ENCODE results near the gene ATP10D. TPM values are rescaled to one million over a fixed set of nuclear protein-coding genes. Genes with fewer than 3 reads are reported as not detected.

ATP10D gene
- total and polyA plus RNA-seq, 2 donors (not counting 1 experiment from before 2014, with no cell fraction given) = 16.1 to 36.2 TPM

GRCh38 chr4:47505666-47506065 lies 20.6 kb downstream of the ATP10D start:
- H3K27me3 ChIP-seq (replicated peaks in 1 of 4; ENCODE audit: control extremely low read depth in 1 of 4, control insufficient read depth in 3 of 4, insufficient read depth in 4 of 4, low read length in 3 of 4) = no peaks in the 10 kb centered on the region
- Mint-ChIP-seq H3K9me3 (ENCODE audit: insufficient read depth) (no peaks in the 10 kb centered on the region), H3K4me1 (peaks cover 58% of the 10 kb centered on the region), H3K27ac (no peak overlapping the region), H3K4me3 (no peak overlapping the region), H3K27me3 (no peaks in the 10 kb centered on the region)
- no peak overlapping the region for H3K4me2 ChIP-seq (replicated peaks; ENCODE audit: low read depth, low read length, poor library complexity, severe bottlenecking)
- no peak for TF ChIP-seq CTCF (IDR thresholded peaks at IDR 0.05)
- no peak for TF ChIP-seq EZH2 (IDR thresholded peaks at IDR 0.05; ENCODE audit: borderline replicate concordance, insufficient read depth, low read depth, low read length, poor library complexity, severe bottlenecking)
- H3K36me3 ChIP-seq (replicated peaks in 1 of 2; ENCODE audit: control extremely low read depth in 1 of 2, control insufficient read depth in 1 of 2, extremely low read depth in 1 of 2, insufficient read depth in 2 of 2, low read length in 1 of 2) = peaks cover 0 to 3% of the 10 kb centered on the region in 2 experiments
- ATAC-seq (ENCODE audit: low read depth) = no peak
- WGBS (ENCODE audit: insufficient coverage) = no CpG with 5 or more reads among the region's 3 CpGs
- H3K79me2 ChIP-seq (ENCODE audit: control insufficient read depth, insufficient read depth, low read length) = peaks cover 83% of the 10 kb centered on the region
- no peak overlapping the region for H2AFZ ChIP-seq (ENCODE audit: insufficient read depth, low read depth, low read length, poor library complexity, severe bottlenecking)
- no peak overlapping the region for H3K9ac ChIP-seq (ENCODE audit: low read length)
- ChIA-PET POLR2A (no interaction called here), CTCF (interaction anchor here (1.2 kb wide), 1 partner anchor 42 kb away, joined by 3 read pairs; the partner anchor contains the start of gene COMMD8)
- H3K4me3 ChIP-seq (ENCODE audit: control extremely low read depth in 1 of 5, extremely low read depth in 1 of 5, insufficient read depth in 1 of 5, low read depth in 2 of 5, low read length in 4 of 5) = no peak overlapping the region
- H3K4me1 ChIP-seq (ENCODE audit: control insufficient read depth in 2 of 2, insufficient read depth in 2 of 2, low read length in 2 of 2) = peaks cover 35 to 61% of the 10 kb centered on the region in 2 donors
- no peaks in the 10 kb centered on the region for H4K20me1 ChIP-seq (ENCODE audit: control insufficient read depth, insufficient read depth, low read length, poor library complexity, severe bottlenecking)
- intact Hi-C loops (cut with micrococcal nuclease) = no loop called here
- peaks cover 0 to 11% (median 0%) of the 10 kb centered on the region in 3 donors for H3K9me3 ChIP-seq (ENCODE audit: control extremely low read depth in 1 of 3, control insufficient read depth in 2 of 3, insufficient read depth in 1 of 3, low read length in 2 of 3)
- H3K27ac ChIP-seq (ENCODE audit: low read length in 2 of 2) = peak overlapping the region in 1 of 2 donors; percentile 30
- no peak for DNase-seq

GRCh38 chr4:47510506-47511143 lies 25.6 kb downstream of the ATP10D start:
- Histone ChIP-seq H4K20me1 (ENCODE audit: control insufficient read depth, insufficient read depth, low read length, poor library complexity, severe bottlenecking) (no peaks in the 10 kb centered on the region), H3K4me1 (ENCODE audit: control insufficient read depth in 2 of 2, insufficient read depth in 2 of 2, low read length in 2 of 2) (peaks cover 40 to 63% of the 10 kb centered on the region in 2 donors), H3K9me3 (ENCODE audit: control extremely low read depth in 1 of 3, control insufficient read depth in 2 of 3, insufficient read depth in 1 of 3, low read length in 2 of 3) (no peaks in the 10 kb centered on the region), H3K4me3 (ENCODE audit: control extremely low read depth in 1 of 5, extremely low read depth in 1 of 5, insufficient read depth in 1 of 5, low read depth in 2 of 5, low read length in 4 of 5) (peak overlapping the region in 1 of 5 experiments; percentile 27), H3K79me2 (ENCODE audit: control insufficient read depth, insufficient read depth, low read length) (peaks cover 94% of the 10 kb centered on the region), H3K27me3 (replicated peaks in 1 of 4; ENCODE audit: control extremely low read depth in 1 of 4, control insufficient read depth in 3 of 4, insufficient read depth in 4 of 4, low read length in 3 of 4) (no peaks in the 10 kb centered on the region), H3K36me3 (replicated peaks in 1 of 2; ENCODE audit: control extremely low read depth in 1 of 2, control insufficient read depth in 1 of 2, extremely low read depth in 1 of 2, insufficient read depth in 2 of 2, low read length in 1 of 2) (peaks cover 7 to 8% of the 10 kb centered on the region in 2 experiments), H3K27ac (ENCODE audit: low read length in 2 of 2) (peak overlapping the region; percentile 52 to 66), H3K9ac (ENCODE audit: low read length) (peak overlapping the region; percentile 31), H3K4me2 (replicated peaks; ENCODE audit: low read depth, low read length, poor library complexity, severe bottlenecking) (peak overlapping the region; percentile 61), H2AFZ (ENCODE audit: insufficient read depth, low read depth, low read length, poor library complexity, severe bottlenecking) (peak overlapping the region; percentile 50)
- intact Hi-C loops (cut with micrococcal nuclease) = loop anchor here (1.0 to 5.0 kb wide), 4 partner anchors 11 to 52 kb away; partner anchors contain the start of genes ATP10D and COMMD8
- H3K4me1 Mint-ChIP-seq = peaks cover 64% of the 10 kb centered on the region
- peak; percentile 66 for DNase-seq
- H3K9me3 Mint-ChIP-seq (ENCODE audit: insufficient read depth) = no peaks in the 10 kb centered on the region
- ChIA-PET POLR2A (interaction anchor here (1.3 to 1.6 kb wide), 2 partner anchors 26 to 47 kb away, joined by 4 to 8 read pairs; partner anchors contain the start of genes ATP10D and COMMD8), CTCF (interaction anchor here (0.6 to 2.4 kb wide), 15 partner anchors 8 to 74 kb away, joined by 3 to 13 read pairs (median 4); partner anchors contain the start of genes ATP10D and COMMD8)
- WGBS (ENCODE audit: insufficient coverage) = no CpG with 5 or more reads among the region's 2 CpGs
- H3K27me3 Mint-ChIP-seq = no peaks in the 10 kb centered on the region
- peak overlapping the region; percentile 77 for H3K27ac Mint-ChIP-seq
- TF ChIP-seq CTCF (IDR thresholded peaks at IDR 0.05) (peak; percentile 73), EZH2 (IDR thresholded peaks at IDR 0.05; ENCODE audit: borderline replicate concordance, insufficient read depth, low read depth, low read length, poor library complexity, severe bottlenecking) (no peak)
- peak; percentile 85 for ATAC-seq (ENCODE audit: low read depth)
- H3K4me3 Mint-ChIP-seq = peak overlapping the region; percentile 64
